ENCODE data around the gene EDDM3A. TPM values are rescaled to one million over a fixed set of nuclear protein-coding genes. Genes with fewer than 3 reads are reported as not detected.

The EDDM3A gene
- total RNA-seq, result not detected

GRCh38 chr14:20745571-20746358, at the start of gene EDDM3A:
Gene EDDM3A (plus strand): TSS chr14:20745887. CDS start chr14:20747581, 1,694 bp downstream.

Other genes starting within 250 kb of the EDDM3A start
- gene RNASE10, start 240.3 kb upstream of the EDDM3A start, total RNA-seq, result not detected
- not detected for gene RNASE9, start 184.8 kb upstream of the EDDM3A start, total RNA-seq
- gene RNASE11, start 157.9 kb upstream of the EDDM3A start, total RNA-seq, result not detected
- not detected for gene RNASE12, start 154.5 kb upstream of the EDDM3A start, total RNA-seq
- not detected for gene OR6S1, start 104.2 kb upstream of the EDDM3A start, total RNA-seq
- gene RNASE4, start 61.3 kb upstream of the EDDM3A start, total RNA-seq, result 27.0 TPM
- gene ANG, start 57.1 kb upstream of the EDDM3A start, total RNA-seq, result 5.1 TPM
- not detected for gene EDDM3B, start 22.5 kb downstream of the EDDM3A start, total RNA-seq
- gene RNASE6, start 35.4 kb downstream of the EDDM3A start, total RNA-seq, result 1.0 TPM
- gene RNASE1, start 57.0 kb downstream of the EDDM3A start, total RNA-seq, result 65.1 TPM
- not detected for gene RNASE3, start 145.5 kb downstream of the EDDM3A start, total RNA-seq
- not detected for gene RNASE2, start 209.6 kb downstream of the EDDM3A start, total RNA-seq
- gene METTL17, start 244.1 kb downstream of the EDDM3A start, total RNA-seq, result 78.3 TPM